Breast epithelium (tissue), 3 donors: ENCODE measurements around the gene CCDC148.

Experiments
- CTCF ChIP-seq, 3 donors: fragments of 450-650 bp; IDR thresholded peaks; one replicate each; pipeline ENCODE4 v1.5.1; 2016 to 2017; ENCODE audit warnings: antibody characterized with exemption in 3 of 3, mild to moderate bottlenecking in 3 of 3, moderate library complexity in 3 of 3
- POLR2AphosphoS5 ChIP-seq, 3 donors: sonication (generic); formaldehyde crosslinking; IDR thresholded peaks; one replicate each; pipeline ENCODE4 v1.6.1; 2017; ENCODE audit warnings: antibody characterized with exemption in 3 of 3

GRCh38 chr2:158473719-158474392 is 17.3 kb upstream of the CCDC148 start:
- no peak for TF ChIP-seq CTCF (IDR thresholded peaks at IDR 0.05)
- no peak for TF ChIP-seq POLR2AphosphoS5 (IDR thresholded peaks at IDR 0.05)
